Astrocyte (in vitro differentiated cells and primary cell): Measurements from ENCODE around the gene PTGES3L.

Experiments
- CTCF ChIP-seq: IDR thresholded peaks from 2 replicates; pipeline ENCODE4 v1.5.1; 2011; ENCODE audit warnings: low read depth, mild to moderate bottlenecking, inconsistent platforms, low read length, moderate library complexity; ENCODE audit not compliant: insufficient read depth
- EZH2 ChIP-seq: IDR thresholded peaks from 2 replicates; pipeline ENCODE4 v1.6.1; 2012; ENCODE audit warnings: mild to moderate bottlenecking, low read length, inconsistent platforms; ENCODE audit not compliant: insufficient read depth

- TF ChIP-seq CTCF (no peak), EZH2 (no peak)
These were observed 40.2 kb upstream of the PTGES3L start for GRCh38 chr17:43020030-43020621.
